Myocyte (in vitro differentiated cells): ENCODE measurements around the gene SH3BP5L. TPM values are rescaled to one million over a fixed set of nuclear protein-coding genes. Genes with fewer than 3 reads are reported as not detected.

Experiments
- DNase-seq: peaks from one replicate; pipeline ENCODE4 v3.0.0-alpha.2; 2012; ENCODE audit warnings: low read depth
- polyA plus RNA-seq: library from polyadenylated mRNA; unstranded; fragments of >200 nt; gene quantifications from one replicate; pipeline ENCODE4 v1.2.1, GENCODE V29; 2012; ENCODE audit warnings: missing spikeins
- total RNA-seq: library from RNA; depleted of rRNA; stranded (reverse); fragments of >200 nt; gene quantifications from 2 replicates; pipeline ENCODE4 v1.2.3, GENCODE V29; 2014

Gene SH3BP5L
- total RNA-seq: 26.5 and 30.9 TPM in 2 replicates
- polyA plus RNA-seq: 39.9 TPM

DNA sequence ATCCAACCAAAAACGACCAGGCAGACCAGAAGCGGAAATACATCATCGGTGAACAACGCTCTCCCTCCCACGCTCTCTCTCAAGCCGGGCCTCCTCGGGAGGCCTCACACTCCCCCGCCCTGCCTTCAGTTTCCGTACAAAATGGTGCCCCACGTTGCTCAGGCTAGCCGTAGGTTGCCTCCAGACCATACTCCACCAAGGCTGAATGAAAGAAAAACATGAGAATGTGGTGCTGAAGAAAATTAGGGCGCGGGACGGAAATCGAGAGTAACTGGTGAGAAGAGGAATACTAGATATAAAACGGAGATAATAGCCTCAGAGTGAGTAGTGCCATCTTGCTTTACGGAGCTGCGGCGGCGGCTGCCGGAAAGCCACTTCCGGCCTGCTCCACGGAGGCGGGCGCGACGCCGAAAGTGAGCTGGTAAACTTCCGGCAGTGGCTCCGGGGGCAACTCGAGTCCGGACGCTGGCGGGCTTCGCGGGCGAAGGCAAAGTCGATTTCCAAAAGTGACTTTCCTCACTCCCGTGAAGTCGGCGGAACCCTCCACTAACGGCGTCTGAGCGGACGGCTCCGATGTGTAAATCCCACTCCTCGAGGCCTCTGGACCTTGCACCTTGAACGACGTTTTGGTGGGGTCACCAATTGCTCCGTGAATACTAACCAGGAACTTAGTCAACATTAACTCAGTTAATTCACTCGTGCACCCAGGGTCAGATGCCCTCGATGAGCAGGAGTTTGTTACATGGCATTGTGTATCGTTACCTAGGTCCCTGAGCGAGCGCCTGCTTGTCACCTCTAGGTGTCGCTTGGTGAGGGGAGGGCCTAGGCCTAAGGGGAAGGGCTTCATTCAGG is at the start of gene SH3BP5L:
TSS of gene SH3BP5L (minus strand) at position 7 of the 852 bp plus-strand sequence. CDS start 980 bp downstream, outside the sequence.
- peak; percentile 97 for DNase-seq

DNA sequence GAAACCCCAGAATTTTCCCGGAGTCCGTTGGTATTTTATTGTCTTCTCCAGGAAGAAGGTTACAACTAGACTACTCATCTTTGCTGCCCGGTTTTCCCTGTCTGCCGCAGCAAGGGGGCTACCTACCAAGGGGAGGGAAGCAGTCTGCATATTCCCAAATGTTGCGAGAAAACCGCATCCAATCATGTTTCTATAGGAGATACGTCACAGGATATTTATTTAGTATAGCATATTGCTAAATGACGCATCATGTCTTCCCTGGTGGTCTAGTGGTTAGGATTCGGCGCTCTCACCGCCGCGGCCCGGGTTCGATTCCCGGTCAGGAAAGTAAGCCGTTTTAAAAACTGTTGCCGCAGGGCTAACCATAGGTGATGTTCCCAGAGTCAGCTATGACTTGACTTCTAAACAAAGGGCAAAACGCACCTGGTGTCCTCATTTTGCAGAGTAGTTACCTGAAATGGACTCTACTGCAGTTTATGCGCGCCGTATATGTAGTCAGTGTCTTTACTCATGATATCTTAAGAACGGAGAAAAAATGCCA is 48.3 kb upstream of the SH3BP5L start:
- DNase-seq: peak; percentile 89

DNA sequence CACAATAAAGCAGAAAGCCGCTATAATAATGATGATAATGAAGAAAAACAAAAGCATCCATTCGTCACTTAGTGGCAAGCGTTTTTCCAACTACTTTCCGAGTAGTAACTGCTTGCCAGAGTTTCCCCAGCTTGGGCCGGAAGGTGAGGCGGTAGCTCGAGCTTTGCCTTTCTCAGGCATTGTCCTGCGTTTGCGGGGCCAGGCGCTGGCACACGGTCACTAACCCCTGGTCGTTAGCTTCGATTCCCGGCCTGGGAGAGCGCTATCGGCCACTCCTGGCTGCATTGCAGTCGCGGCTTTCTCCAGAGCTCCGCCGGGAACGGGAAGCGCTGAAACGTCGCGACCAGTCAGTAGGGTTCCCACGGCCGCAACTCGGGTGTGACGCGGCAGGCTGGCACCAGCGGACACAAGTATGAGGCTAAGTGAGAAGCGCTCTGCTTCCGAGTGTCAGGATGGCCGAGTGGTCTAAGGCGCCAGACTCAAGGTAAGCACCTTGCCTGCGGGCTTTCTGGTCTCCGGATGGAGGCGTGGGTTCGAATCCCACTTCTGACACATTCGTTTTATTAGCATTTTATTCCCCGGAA is 47.8 kb upstream of the SH3BP5L start:
- peak; percentile 96 for DNase-seq

DNA sequence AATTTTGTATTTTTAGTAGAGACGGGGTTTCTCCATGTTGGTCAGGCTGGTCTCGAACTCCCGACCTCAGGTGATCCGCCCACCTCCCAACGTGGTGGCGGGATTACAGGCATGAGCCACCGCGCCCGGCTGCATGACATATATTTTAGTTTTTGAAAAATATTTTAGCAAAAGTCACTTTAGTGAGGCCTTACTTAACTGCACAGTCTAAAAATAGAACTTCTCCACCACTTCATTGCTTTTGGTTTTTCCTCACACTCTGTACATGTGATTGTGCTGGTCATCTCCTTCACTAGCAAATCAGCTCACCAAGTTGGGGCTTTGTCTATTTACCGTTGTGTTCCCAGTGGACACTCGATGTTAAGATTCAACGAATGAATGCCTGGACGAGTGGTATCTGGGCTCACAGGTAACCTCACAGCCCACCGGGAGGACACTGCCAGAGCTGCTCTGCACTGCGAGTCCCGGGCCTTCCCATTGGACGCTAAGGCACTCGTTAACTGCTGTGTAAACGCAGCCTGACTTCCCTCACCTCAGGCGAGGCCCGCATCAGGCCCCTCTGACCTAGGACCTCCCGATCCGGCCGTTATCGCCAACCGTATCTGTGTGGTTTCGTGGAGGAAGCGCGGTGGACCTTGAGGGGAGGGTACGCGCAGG is 47.2 kb upstream of the SH3BP5L start:
- DNase-seq: peak; percentile 68

GRCh38 chr1:248871837-248872401 is 46.2 kb upstream of the SH3BP5L start:
- no peak for DNase-seq

DNA sequence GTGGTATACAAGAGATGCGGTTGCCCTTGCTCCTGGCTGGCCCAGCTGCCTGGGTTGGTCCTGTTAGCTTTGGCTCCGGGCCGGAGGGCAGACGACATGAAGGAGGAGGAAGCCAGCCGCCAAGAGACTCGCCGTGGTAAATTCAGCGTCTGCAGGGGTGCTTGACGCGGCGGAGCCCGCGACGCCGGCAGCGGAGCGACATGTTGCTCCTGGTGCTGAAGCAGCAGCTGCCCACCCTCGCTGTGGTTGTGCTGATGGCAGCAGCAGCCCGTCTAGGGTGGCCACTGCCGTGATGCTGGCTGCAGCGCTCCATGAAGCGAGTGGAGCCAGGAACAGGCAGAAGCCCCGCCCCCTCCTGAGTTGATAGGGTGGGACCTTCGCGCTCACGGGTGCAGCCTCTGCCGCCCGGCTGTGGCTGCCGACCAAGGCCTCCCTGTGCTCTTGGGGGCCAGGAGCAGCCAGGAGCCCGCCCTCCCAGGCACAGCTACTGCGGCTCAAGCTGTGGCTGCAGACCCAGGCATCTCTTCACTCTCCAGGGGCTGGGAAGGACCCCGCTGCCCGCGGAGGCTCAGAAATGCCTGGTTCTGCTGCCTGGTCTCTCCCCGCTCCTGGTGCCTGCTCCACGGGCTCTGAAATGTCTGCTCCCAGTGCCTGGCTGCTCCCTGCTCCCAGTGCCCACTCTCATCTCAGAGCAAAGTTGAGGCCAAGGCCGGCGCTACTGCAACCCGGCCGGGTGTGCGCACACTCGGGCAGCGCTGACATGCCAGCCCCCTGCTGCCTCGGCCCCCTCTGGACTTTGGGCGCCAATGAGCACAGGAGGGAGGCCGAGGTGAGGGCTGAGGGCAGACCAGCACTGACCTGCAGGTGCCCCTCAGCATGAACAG is 37.5 kb upstream of the SH3BP5L start:
- peak; percentile 73 for DNase-seq

DNA sequence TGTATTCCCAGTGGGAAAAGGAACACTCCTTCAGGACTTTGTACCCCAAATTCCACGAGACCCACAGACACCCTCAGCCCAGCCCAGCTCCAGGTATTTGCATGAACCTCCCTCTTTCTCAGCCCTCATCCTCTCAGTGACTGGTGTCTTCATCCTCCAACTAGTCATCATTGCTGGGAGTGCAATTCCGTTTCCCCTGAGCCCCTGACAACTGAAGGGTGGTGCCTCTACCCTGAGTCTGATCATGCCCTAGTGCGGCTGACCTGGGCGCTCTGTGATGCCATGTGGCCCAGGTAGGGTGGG is 36.9 kb upstream of the SH3BP5L start:
- DNase-seq: no peak

DNA sequence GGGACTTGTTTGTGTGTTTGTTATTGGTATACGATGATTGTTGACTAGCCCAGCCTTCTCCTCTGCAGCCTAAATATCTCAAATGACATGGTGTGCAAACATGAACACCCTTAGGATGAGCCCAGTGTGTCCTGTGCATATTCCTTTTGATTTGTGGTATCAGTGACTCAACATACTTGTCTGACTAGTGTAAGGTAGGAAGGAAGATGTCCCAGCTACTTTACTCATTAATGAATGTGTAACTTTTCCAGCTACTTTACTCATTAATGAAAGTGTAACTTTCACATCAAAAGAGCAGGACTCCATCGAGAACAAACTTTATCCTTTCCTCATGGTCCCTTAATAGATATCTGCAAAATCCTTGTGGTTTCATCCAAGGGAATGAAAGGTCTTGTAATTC is 35.9 kb upstream of the SH3BP5L start:
- DNase-seq: no peak

DNA sequence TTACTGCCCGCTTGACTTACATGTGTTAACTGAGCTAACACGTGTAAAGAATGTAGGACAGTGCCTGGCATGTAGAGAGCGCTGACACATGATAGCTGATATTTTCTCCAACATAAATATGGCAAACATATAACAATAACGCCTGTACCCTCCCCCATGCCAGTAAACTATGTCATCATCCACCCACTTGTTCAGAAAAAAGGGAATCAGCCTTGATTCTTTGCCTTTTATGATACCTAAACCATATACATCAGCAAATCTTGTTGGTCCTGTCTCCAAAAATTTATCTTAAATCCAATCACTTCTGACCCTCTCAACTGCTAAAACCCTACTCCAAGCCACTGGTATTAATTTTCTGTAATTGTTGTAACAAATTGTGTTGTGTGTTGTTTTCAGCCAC is 34.3 kb upstream of the SH3BP5L start:
- no peak for DNase-seq

GRCh38 chr1:248858891-248859889 is 33.5 kb upstream of the SH3BP5L start, which contains the start of gene ZNF692:
Gene ZNF692, minus strand, starts transcription at chr1:248859085. Its CDS starts 776 bp downstream, at chr1:248858309.
- DNase-seq: peak; percentile 97

- peak; percentile 83 for DNase-seq
Measured at GRCh38 chr1:248858096-248858890, 32.6 kb upstream of the SH3BP5L start.

GRCh38 chr1:248857749-248858095 is 32.0 kb upstream of the SH3BP5L start:
- DNase-seq: no peak

DNA sequence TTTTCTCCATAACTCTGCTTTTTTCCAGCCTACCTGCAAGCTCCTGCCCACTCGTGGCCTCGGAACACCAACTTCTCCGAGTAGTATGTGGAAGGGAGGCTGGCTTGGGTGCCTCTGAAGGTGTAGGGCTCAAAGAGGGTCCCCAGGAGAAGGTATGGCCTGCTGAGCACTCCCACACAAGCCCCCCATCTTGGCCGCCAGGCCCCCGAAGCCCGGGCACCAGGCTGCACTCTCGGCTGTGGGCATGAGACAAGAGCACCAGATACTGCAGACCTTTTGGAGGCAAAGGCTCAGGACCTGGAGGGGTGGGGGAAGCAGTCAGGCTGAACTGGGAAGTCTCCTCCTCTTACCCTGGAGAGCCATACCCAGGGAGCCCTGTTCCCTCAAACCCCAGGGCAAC is 31.5 kb upstream of the SH3BP5L start:
- DNase-seq: no peak

GRCh38 chr1:248856176-248856575 is 30.5 kb upstream of the SH3BP5L start:
- DNase-seq: no peak

GRCh38 chr1:248855580-248855979 is 29.9 kb upstream of the SH3BP5L start:
- no peak for DNase-seq

- DNase-seq: no peak
Measured at GRCh38 chr1:248853663-248854375, 28.1 kb upstream of the SH3BP5L start.

- no peak for DNase-seq
Measured at GRCh38 chr1:248852481-248853405, 27.0 kb upstream of the SH3BP5L start.
